Endodermal cell (in vitro differentiated cells): Measurements from ENCODE around the gene WASF2. TPM values are rescaled to one million over a fixed set of nuclear protein-coding genes. Genes with fewer than 3 reads are reported as not detected.

ENCODE experiments used
- DNase-seq: peaks from one replicate; pipeline ENCODE4 v3.0.0-alpha.2; 2017
- H3K27ac ChIP-seq: 2 replicates; pipeline ENCODE4 v1.5.1; 2013; ENCODE audit warnings: mild to moderate bottlenecking, low read depth, low read length, moderate library complexity
- H3K27me3 ChIP-seq: 2 replicates; pipeline ENCODE4 v1.6.1; 2013; ENCODE audit warnings: mild to moderate bottlenecking, low read length, moderate library complexity; ENCODE audit not compliant: insufficient read depth, control insufficient read depth, poor library complexity, severe bottlenecking
- H3K36me3 ChIP-seq: 2 replicates; pipeline ENCODE4 v1.7.0; 2013; ENCODE audit warnings: mild to moderate bottlenecking, low read length, moderate library complexity; ENCODE audit not compliant: control insufficient read depth, insufficient read depth
- H3K4me1 ChIP-seq: one replicate; pipeline ENCODE4 v1.7.0; 2013; ENCODE audit warnings: low read length; ENCODE audit not compliant: control insufficient read depth, insufficient read depth
- H3K4me3 ChIP-seq: 2 replicates; pipeline ENCODE4 v1.5.1; 2013; ENCODE audit warnings: mild to moderate bottlenecking, low read length, moderate library complexity
- H3K9ac ChIP-seq: 2 replicates; pipeline ENCODE4 v1.6.1; 2013; ENCODE audit warnings: mild to moderate bottlenecking, low read length, moderate library complexity; ENCODE audit not compliant: poor library complexity, severe bottlenecking; ENCODE audit errors: extremely low read depth
- H3K9me3 ChIP-seq: 2 replicates; pipeline ENCODE4 v1.6.1; 2013; ENCODE audit warnings: mild to moderate bottlenecking, low read length, moderate library complexity; ENCODE audit not compliant: control insufficient read depth
- H3K27ac Mint-ChIP-seq: 2 replicates; pipeline ENCODE4 v1.8.0; 2020; ENCODE audit warnings: mixed read lengths
- H3K27me3 Mint-ChIP-seq: 2 replicates; pipeline ENCODE4 v1.8.0; 2021; ENCODE audit warnings: mild to moderate bottlenecking, mixed read lengths; ENCODE audit not compliant: insufficient read depth
- H3K36me3 Mint-ChIP-seq: 2 replicates; pipeline ENCODE4 v1.8.0; 2020; ENCODE audit warnings: low read depth, mixed read lengths
- H3K4me1 Mint-ChIP-seq: 2 replicates; pipeline ENCODE4 v1.8.0; 2020; ENCODE audit warnings: mixed read lengths
- H3K4me3 Mint-ChIP-seq: 2 replicates; pipeline ENCODE4 v1.8.0; 2020; ENCODE audit warnings: mild to moderate bottlenecking, moderate library complexity, mixed read lengths
- H3K9me3 Mint-ChIP-seq: 2 replicates; pipeline ENCODE4 v1.8.0; 2020; ENCODE audit warnings: mild to moderate bottlenecking, mixed read lengths
- WGBS, 2 experiments: methylation state at CpG; one replicate each; pipeline versions ENCODE4 v1.1.5 to v1.1.7; 2013; ENCODE audit warnings: missing lambda C conversion rate in 2 of 2, mixed read lengths in 1 of 2; ENCODE audit not compliant: insufficient coverage in 1 of 2, insufficient read length in 1 of 2; 5-methylcytosine and 5-hydroxymethylcytosine counted together
- total RNA-seq, 2 donors: library from RNA; stranded (reverse); fragmentation: NEBNext Ultra II Directional in 1 of 2; extraction: Animal tissue kit (Norgen Biotek cat#: 25700) in 1 of 2; gene quantifications; 2 replicates in 1 of 2; 3 replicates in 1 of 2; pipeline ENCODE4 v1.2.1, GENCODE V29; 2021
- TF ChIP-seq, protein P1 (sequence below): fragments of 200-600 bp; sonication (generic); conservative IDR thresholded peaks from 2 replicates; pipeline ENCODE4 v1.5.0; 2021; ENCODE audit warnings: antibody characterized with exemption, mild to moderate bottlenecking

The WASF2 gene
- total RNA-seq, 2 donors from 2014 or later = 90.0 to 98.8 TPM

DNA sequence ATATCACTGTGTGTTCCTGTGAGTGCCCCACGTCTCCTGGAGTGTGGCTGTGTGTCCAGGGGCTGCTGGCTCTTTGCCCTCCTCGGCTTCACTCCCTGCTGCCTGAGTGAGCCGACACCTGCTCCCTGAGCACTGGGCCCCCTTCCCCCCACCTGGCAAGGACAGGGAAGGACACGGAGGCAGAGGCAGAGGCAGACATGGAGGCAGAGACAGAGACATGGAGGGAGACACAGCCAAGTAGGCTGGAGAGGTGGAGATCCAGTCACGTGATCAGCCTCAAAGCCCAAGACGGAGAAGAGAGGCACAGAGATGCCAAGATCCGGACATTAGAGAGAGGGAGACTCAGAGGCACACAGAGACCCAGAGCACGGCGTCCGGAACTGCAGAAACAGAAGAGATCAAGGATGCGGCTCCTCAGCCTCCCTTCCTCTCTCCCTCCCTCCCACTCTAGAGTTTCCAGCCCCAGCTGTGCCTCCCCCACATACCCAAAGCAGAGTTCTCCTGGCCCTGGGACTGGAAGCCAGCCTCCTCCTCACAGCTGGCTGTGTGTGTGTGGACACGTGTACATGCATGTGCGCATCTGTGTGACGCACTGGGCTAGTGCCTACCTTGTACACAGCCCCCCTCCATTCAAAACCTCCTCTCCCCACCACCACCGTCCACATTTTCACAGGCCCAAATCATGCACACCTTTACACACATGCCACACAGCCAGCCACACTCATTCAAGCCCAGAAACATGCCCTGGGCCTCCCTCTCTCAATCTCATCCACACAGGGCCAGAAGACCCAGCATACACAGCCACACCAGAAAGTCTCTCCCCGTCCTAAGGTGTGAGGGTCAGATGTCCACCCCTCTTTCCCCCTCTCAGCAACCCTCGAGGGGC is 39.1 kb upstream of the WASF2 start:
- Histone ChIP-seq H3K36me3 (peaks cover 17% of the 10 kb centered on the region), H3K9me3 (no peaks in the 10 kb centered on the region), H3K27ac (peak overlapping the region; percentile 71), H3K4me1 (peaks cover 16% of the 10 kb centered on the region), H3K27me3 (no peaks in the 10 kb centered on the region), H3K9ac (no peak overlapping the region), H3K4me3 (peak overlapping the region; percentile 63)
- H3K4me3 Mint-ChIP-seq = peak overlapping the region; percentile 61
- peak overlapping the region; percentile 82 for H3K27ac Mint-ChIP-seq
- no peaks in the 10 kb centered on the region for H3K9me3 Mint-ChIP-seq
- H3K27me3 Mint-ChIP-seq = no peaks in the 10 kb centered on the region
- WGBS, 2 experiments = 57 to 65% methylated on average over 8 to 17 of the region's 17 CpGs
- DNase-seq = peak; percentile 76
- H3K4me1 Mint-ChIP-seq = peaks cover 42% of the 10 kb centered on the region
- TF ChIP-seq, protein P1, sequence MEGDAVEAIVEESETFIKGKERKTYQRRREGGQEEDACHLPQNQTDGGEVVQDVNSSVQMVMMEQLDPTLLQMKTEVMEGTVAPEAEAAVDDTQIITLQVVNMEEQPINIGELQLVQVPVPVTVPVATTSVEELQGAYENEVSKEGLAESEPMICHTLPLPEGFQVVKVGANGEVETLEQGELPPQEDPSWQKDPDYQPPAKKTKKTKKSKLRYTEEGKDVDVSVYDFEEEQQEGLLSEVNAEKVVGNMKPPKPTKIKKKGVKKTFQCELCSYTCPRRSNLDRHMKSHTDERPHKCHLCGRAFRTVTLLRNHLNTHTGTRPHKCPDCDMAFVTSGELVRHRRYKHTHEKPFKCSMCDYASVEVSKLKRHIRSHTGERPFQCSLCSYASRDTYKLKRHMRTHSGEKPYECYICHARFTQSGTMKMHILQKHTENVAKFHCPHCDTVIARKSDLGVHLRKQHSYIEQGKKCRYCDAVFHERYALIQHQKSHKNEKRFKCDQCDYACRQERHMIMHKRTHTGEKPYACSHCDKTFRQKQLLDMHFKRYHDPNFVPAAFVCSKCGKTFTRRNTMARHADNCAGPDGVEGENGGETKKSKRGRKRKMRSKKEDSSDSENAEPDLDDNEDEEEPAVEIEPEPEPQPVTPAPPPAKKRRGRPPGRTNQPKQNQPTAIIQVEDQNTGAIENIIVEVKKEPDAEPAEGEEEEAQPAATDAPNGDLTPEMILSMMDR = no peak
- peaks cover 10% of the 10 kb centered on the region for H3K36me3 Mint-ChIP-seq

DNA sequence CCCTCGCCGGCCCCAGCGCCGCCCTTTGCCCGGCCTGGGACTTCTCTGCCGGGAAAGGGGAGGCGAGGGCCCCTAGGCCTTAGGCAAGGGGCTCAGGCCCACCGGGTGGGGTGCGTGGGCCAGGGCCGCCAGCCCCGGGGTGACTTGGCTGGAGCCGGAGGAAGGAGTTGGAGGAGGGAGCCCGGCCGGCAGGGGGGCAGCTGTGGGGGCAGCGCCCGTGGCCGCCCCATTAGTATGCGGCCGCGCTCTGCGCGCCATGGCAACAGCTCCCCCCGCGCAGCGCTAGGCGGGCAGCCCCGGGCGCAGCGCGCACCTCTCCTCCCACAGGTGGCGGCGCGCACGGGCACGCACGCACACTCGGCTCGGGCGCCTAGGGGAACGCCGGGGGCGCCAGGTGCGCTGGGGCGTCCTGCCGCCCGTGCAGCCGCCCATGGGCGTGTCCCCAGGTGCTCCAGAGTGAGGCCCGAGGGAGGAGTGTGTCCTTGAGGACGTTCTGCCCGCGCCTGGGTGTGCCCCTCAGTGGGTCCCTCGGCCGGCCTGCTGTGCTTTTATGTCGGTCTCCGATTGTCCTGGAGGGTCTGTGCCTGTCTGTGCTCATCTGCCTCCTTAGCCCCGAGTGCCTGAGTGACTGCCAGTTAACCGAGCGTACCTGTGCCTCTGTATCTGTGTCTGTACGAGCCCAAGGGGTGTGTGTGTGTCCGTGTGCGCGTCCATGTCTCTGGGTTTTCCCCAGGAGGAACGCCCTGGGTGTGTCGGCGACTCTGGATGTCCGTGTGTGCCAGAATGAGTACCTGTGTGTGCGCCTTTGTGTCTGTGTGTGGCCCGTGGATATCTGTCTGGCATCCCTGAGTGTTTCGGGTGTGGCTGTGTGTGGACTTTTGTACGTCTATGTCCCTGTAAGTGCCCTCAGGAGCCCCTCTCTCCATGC is 38.2 kb upstream of the WASF2 start:
- Mint-ChIP-seq H3K4me3 (peak overlapping the region; percentile 61), H3K4me1 (peaks cover 43% of the 10 kb centered on the region), H3K36me3 (peaks cover under 1% of the 10 kb centered on the region), H3K27ac (peak overlapping the region; percentile 82), H3K27me3 (no peaks in the 10 kb centered on the region), H3K9me3 (no peaks in the 10 kb centered on the region)
- peaks cover 8% of the 10 kb centered on the region for H3K36me3 ChIP-seq
- peak overlapping the region; percentile 63 for H3K4me3 ChIP-seq
- peak overlapping the region; percentile 71 for H3K27ac ChIP-seq
- no peaks in the 10 kb centered on the region for H3K9me3 ChIP-seq
- TF ChIP-seq, protein P1 = peak; percentile 28
- H3K27me3 ChIP-seq = no peaks in the 10 kb centered on the region
- peak; percentile 87 for DNase-seq
- 14 to 22% methylated on average over 32 to 71 of the region's 71 CpGs for WGBS, 2 experiments
- H3K9ac ChIP-seq = peak overlapping the region; percentile 64
- H3K4me1 ChIP-seq = peaks cover 16% of the 10 kb centered on the region

DNA sequence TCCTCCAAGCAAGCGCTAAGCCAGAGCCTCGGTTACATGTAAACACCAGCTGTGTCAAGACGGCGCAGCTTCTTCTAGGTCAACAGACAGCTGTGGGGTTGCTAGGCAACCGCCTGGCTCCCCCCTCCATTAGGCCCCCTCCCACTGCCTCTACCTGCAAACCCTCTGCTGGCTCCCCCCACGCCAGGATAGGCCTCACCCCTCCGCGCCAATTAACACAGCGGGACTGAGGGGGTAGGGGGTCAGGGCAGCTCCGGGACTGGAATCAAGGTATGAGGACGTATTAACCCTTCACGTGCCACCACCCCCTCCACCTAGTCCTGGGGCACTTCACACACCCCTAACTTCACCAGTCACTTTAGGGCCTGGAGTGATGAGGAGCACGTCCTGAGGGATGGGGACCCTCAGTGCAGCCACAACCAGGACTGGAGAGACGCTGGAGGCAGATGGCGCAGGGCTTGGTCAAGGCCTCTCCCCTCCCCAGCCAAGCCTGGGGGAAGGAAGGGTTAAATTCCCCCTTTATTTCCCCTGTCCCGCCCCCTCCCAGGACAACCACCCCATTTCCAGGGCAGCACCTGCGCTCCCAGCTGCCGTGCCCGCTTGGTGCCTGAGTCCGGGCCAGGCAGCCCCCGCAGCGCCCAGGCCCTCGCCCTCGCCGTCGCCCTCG is 37.4 kb upstream of the WASF2 start:
- Mint-ChIP-seq H3K27me3 (no peaks in the 10 kb centered on the region), H3K4me1 (peaks cover 50% of the 10 kb centered on the region), H3K4me3 (peak overlapping the region; percentile 61), H3K36me3 (no peaks in the 10 kb centered on the region), H3K27ac (peak overlapping the region; percentile 72), H3K9me3 (no peaks in the 10 kb centered on the region)
- peak overlapping the region; percentile 51 for H3K27ac ChIP-seq
- TF ChIP-seq, protein P1 = no peak
- no peaks in the 10 kb centered on the region for H3K27me3 ChIP-seq
- H3K36me3 ChIP-seq = no peaks in the 10 kb centered on the region
- DNase-seq = peak; percentile 97
- peaks cover 20% of the 10 kb centered on the region for H3K4me1 ChIP-seq
- H3K9ac ChIP-seq = peak overlapping the region; percentile 64
- H3K4me3 ChIP-seq = peak overlapping the region; percentile 63
- no peaks in the 10 kb centered on the region for H3K9me3 ChIP-seq
- WGBS, 2 experiments = 3 to 9% methylated on average over 6 to 27 of the region's 27 CpGs
